Stimulated activated CD8-positive, alpha-beta memory T cell treated with anti-CD3 and anti-CD28 coated beads, Interleukin-12 subunit alpha, Interleukin-12 subunit beta, amount 100 ng/mL, for 24 hours (primary cell): ENCODE data around the gene SGIP1.
"Not testable (repeated sequence)": the region's sequence is repeated elsewhere in the genome, so short reads cannot be mapped to it uniquely, and the experiment has no call there.

Experiments
- DNase-seq: peaks from one replicate; pipeline ENCODE4 v3.0.0-alpha.2; 2020; ENCODE audit errors: extremely low read depth

Gene SGIP1

GRCh38 chr1:66729523-66729922 lies 195.6 kb downstream of the SGIP1 start:
- no peak for DNase-seq

- no peak for DNase-seq
These were observed 196.5 kb downstream of the SGIP1 start for GRCh38 chr1:66730462-66730861.

DNA sequence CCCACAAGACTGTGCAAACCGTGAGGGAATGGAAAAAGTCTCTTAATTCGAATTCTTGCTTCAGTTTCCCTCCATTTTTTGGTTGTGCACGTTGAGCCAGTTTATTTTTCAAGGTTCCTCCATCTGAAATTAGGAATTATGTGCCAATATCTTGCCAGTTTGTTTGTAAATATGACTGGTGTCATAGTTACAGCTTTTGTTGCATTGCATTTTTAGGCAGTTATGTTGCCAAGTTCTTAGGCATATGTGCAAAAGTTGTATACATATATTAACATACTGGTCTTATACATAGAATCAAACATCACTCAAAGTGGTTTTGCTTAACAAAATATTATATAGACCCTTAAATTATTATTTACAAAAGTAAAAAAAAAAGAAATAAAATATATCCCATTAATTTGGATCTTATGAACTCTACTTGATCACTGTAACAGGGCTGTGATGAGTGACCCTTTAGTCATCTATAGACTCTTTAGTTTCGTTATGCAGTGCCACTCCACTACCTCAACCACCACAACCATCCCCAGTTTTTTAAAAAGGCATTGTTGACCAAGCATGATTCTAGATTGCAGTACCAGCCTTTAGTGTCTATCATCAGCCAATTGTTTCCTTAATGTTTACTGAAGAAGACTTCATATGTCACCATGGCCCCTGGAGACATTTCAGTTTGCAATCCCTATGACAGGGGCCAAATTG lies 197.4 kb downstream of the SGIP1 start:
- no peak for DNase-seq

GRCh38 chr1:66732407-66733166 lies 198.6 kb downstream of the SGIP1 start:
- no peak for DNase-seq

- DNase-seq, result no peak
These were observed 199.5 kb downstream of the SGIP1 start for GRCh38 chr1:66733348-66734017.

DNA sequence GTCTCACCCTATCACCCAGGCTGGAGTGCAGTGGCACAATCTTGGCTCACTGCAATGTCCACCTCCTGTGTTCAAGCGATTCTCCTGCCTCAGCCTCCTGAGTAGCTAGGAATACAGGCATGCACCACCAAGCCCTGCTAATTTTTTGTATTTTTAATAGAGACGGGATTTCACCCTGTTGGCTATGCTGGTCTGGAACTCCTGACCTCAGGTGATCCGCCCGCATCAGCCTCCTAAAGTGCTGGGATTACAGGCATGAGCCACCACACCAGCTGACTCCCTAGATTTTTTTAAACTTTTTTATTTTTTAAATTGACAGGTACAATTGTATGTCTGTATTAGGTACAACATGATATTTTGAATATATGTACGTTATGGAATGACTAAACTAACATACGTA lies 200.6 kb downstream of the SGIP1 start:
- not testable (repeated sequence) for DNase-seq

- no peak for DNase-seq
These were observed 203.9 kb downstream of the SGIP1 start for GRCh38 chr1:66737836-66738235.

GRCh38 chr1:66739401-66740157 lies 205.6 kb downstream of the SGIP1 start:
- DNase-seq, result no peak

- DNase-seq, result no peak
These were observed 211.5 kb downstream of the SGIP1 start for GRCh38 chr1:66745451-66745850.

GRCh38 chr1:66747501-66747900 lies 213.5 kb downstream of the SGIP1 start:
- no peak for DNase-seq

- no peak for DNase-seq
These were observed 216.6 kb downstream of the SGIP1 start for GRCh38 chr1:66750577-66750976.

DNA sequence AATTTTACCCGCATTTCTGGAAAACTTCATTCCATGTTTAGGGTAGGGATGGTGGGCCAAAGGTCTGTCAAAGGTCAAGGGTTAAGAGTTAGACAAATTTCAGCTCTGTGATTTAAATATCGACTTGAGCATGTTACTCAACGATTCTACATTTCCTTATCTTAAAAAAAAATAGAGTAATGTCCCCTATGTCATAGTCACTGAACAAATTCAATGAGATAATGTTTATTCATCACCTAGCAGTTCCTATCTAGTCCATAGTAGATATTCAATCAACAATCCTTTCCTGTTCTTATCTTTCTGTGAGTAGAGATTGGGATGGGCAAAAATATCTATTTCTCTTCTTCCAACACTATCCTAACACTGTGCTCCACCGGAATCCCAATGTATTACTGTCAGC lies 217.2 kb downstream of the SGIP1 start:
- no peak for DNase-seq

DNA sequence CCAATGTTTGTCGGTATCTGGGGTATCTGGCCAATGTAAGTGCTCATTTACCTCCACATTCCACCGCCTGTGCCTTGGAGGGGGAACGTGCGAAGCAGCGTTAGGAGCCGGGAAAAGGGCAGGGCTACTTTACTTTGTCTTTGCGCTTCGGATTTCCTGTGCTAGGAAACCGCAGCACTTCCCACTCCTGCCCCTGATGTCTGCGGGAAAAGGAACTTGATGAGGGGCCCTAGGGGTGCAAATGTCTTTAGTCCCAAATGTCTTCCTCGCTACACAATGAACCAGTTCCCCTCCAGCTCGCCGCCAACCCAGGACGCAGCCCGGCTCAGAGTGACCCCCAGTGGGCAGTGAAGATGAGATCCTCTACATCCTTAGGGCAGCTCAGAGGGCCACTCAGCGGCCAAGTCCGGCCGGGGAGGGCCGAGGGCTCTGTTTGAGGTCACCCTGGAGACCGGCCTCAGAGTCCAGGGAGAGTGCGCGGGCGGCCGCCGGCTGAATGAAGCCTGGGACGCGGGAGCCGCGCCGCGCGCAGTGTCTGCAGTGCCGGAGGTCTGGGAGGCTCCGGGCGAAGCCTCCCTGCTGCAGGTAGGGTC lies 218.1 kb downstream of the SGIP1 start, which contains the start of gene DYNLT5:
DYNLT5 (plus strand) TSS at position 460 of the 593 bp plus-strand sequence. CDS start 2,200 bp downstream, outside the sequence.
- DNase-seq, result no peak

DNA sequence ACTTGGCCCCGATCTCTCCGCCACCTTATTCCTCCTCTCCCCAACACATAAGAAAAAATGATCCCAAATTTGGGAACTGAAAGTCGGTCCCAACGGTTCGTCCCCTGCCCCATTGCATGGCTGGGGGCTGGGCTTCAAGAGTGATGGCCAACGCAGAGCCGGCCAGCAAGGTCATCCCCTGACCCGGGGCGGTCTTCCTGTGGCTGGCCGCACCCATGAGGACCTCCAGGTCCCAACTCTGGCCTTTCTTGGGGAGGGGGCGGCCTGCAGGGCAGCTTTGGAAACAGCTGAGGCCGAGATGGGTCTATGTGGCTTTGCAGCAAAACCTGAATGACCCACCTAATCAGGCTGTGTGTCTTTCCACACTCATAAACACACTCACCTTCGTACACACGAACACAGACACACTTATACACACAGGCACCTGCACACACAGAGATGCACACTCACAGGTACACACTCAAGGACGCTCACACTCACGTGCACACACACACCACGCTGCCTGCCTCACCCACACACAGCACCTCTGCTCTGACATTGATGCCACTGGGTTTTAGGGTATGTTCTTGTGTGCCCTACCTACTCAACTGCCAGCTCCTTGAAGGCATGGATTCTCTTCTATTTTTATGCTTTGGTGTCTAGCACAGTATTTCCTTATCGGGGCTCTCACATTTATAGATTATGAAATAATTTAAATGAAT lies 218.9 kb downstream of the SGIP1 start:
- no peak for DNase-seq

DNA sequence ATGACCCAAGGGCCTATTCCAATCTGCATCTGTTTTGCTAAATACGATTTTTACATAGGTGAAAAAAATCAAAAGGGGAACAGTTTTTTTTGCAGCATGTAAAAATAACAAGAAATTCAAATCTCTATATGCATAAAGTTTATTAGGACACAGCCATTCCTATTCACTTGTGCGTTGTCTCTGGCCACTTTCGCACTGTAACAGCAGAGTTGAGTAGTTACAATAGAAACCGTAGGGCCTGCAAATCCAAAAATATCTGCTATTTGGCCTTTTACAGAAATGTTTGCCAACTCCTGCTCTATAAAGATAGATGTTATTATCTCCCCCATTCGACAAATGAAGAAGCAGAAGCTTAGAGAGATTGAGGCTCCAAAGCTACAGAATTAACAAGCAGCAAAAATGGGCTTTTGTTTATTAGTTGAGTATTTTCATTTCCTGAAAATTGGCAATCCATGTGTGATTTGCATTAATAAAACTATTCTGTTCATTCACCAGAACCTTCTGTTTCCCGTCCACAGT lies 223.8 kb downstream of the SGIP1 start:
- DNase-seq, result no peak

DNA sequence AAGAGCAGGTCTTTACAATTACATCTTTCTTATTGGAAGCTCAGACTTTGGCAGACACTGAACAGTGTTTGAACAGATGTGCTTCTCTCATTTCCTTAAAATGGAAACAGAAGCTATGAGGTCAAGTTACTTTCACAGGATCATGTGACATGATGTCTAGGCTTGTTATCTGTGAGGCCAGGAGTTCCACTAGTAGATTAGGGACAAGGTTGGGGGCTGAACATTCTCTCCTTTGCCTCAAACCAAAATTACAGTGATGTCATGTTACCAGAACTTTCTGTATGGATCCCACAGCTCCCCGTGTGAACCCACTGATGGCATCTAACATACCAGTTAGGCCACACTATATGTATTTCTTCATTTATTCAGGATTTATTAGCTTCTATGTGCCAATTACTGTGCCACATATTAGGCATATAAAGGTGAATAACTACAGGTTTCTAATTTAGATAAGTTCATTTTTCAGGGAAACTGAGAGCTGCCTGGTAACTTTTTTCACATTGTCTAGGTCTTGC lies 224.3 kb downstream of the SGIP1 start:
- no peak for DNase-seq

- no peak for DNase-seq
These were observed 226.6 kb downstream of the SGIP1 start for GRCh38 chr1:66760506-66760905.

DNA sequence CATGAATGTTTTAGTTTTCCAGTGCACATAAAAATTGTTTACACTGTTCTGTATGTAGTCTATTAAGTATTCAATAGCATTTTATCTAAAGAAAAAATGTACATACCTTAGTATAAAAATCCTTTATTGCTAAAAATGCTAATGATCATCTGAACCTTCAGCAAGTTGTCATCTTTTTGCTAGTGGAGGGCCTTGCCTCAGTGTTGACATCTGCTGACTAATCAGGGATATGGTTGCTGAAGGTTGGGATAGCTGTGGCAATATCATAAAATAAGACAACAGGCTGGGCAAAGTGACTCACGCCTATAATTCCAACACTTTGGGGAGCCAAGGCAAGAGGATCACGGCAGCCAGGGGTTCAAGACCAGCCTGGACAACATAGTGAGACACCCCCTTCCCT lies 227.3 kb downstream of the SGIP1 start:
- no peak for DNase-seq

GRCh38 chr1:66764994-66765578 lies 231.1 kb downstream of the SGIP1 start:
- DNase-seq, result no peak

GRCh38 chr1:66767626-66768025 lies 233.7 kb downstream of the SGIP1 start:
- no peak for DNase-seq
